Measurements from ENCODE around the gene GJB2.

- no peak for TF ChIP-seq CTCF (IDR thresholded peaks at IDR 0.05)
- TF ChIP-seq POLR2A (IDR thresholded peaks at IDR 0.05) = no peak
These were observed 14.6 kb downstream of the GJB2 start for GRCh38 chr13:20178156-20178555.

Measured in prostate gland (tissue), 2 donors.